NCI-H2081 treated with DMSO at 0.1 percent for 48 hours (cell line): ENCODE measurements around the gene SLC27A2.
"Not testable (repeated sequence)": the region's sequence is repeated elsewhere in the genome, so short reads cannot be mapped to it uniquely, and the experiment has no call there.

ENCODE experiments used
- DNase-seq: peaks from one replicate; lab custom pipeline; 2025; lab: John Stamatoyannopoulos, UW

Gene SLC27A2

GRCh38 chr15:50181969-50182218, at the start of gene SLC27A2:
TSS of gene SLC27A2 (plus strand) at chr15:50182196. CDS start at chr15:50182428, 232 bp downstream.
- DNase-seq, result peak; percentile 28

- not testable (repeated sequence) for DNase-seq
Observed at GRCh38 chr15:50132251-50132984, 49.6 kb upstream of the SLC27A2 start.

DNA sequence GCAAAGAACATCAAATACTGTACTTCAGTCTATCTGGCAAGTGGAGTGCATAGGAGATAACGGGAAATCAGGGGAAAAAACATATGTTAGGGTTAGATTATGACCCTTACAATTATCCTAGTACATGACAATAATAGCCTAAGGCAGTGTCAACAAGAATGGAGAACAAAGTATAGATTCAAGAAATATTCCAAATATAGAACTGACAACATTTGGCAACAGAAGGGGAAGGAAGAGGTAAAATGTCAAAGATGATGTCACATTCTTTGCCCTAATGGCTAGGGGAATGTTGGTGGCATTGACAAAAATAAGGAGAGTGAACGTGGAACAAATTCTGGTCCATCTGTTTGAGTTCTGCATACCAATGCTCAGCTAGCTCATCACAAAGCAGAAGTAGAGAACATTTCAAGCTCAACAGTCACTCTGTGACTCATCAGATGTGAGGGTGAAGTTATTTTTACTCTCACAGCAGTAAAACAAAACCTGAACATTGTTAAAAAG, 47.4 kb upstream of the SLC27A2 start:
- DNase-seq, result no peak

- no peak for DNase-seq
Observed at GRCh38 chr15:50135031-50135551, 46.9 kb upstream of the SLC27A2 start.

DNA sequence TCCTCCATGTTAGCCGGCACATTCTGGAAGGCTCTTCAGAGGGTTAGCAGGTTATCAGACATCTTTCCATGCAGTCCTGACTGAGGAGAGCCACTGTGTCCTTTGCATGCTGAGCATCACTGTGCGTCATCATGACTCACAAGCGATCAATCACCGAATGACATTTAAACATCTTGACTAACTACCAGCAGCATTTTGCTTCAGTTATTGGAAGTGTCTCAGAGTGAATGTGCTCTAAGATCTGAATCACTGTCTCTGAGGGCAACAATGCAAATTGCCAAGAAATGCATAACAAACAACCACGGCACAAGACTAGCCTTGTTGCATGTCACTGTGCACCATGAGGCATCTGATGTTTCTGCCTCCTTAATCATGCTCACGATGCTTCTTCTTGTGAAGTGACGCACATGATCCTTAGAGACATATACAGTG, 44.6 kb upstream of the SLC27A2 start:
- DNase-seq, result no peak

- DNase-seq, result no peak
Observed at GRCh38 chr15:50137893-50138292, 44.1 kb upstream of the SLC27A2 start.

DNA sequence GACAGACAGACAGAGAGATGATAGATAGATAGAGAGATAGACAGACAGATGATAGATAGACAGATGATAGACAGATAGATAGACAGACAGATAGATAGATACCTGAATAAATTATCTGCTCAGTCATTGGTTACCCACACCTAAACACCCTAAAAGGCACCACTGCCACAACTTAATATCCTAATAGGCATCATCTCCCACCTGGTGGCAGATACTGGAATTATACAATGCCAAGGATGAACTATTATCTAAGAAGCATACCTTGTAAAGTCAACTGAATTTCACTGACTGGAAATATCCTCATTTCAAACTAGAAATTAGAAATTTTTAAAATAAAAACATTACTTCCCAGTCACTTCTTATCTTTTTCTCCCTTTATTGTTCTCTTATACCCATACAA, 43.6 kb upstream of the SLC27A2 start:
- DNase-seq, result no peak

DNA sequence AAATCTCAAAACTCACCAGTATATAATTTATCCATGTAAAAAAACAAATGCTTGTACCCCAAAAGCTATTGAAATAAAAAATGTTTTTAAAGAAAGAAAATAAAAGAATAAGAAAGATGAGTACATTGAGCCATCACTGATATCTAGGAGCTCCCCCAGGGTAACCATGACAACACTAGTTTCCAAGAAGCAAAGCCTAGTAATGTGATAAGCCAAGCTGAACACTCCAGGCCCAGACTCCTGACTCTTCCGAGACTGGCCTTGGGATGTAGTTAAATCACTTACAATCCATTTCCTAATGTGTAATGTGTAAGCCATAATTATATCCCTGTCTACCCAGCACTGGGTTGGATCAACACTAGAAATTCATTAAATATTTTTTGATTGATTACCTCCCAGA, 41.9 kb upstream of the SLC27A2 start:
- DNase-seq, result no peak

DNA sequence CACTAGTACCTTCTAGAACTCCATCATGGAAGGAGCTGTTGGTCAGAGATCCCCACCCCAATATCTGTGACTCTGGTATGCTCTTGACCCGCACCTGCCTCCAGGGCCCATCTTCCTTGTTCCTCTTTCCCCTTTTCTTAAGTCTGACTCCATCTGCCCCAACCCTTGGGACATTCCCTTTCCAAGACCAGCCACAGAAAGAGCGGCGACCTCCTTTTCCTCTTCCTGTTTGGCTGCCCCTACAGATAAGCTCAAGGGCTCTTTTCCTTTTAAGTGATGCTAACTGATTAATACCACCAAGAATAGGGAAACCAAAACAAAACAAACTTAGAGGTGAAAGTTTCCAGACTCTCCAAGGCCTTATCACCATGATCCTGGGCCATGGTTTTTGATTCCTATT, 41.0 kb upstream of the SLC27A2 start:
- DNase-seq, result no peak

GRCh38 chr15:50141856-50142255, 40.1 kb upstream of the SLC27A2 start:
- DNase-seq, result no peak

DNA sequence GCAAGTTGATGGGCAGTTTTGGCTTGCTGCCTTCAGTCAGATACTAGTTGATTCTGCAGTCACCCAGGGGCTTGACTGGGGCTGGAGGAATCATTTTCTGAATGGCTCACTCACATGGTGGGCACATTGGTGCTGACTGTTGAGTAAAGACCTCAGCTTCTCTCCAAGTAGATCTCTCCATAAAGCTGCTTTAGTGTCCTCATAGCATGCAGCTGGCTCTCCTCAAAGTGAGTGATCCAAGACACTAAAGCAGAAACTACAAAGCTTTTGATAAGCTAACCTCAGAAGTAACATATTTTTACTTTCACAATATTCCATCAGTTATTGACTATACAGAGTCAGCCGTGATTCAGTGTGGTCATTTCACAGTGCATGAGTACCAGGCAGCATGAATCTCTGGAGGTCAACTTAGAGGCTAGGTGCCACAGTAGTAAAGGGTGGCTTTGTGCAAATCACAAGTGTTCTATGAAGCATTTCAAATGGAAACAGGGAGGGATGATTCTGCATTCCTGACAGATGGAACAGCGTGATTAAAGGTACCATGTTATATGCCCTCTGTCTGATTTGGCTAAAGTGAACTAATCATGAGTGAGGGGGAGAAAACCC, 38.6 kb upstream of the SLC27A2 start:
- DNase-seq, result no peak

DNA sequence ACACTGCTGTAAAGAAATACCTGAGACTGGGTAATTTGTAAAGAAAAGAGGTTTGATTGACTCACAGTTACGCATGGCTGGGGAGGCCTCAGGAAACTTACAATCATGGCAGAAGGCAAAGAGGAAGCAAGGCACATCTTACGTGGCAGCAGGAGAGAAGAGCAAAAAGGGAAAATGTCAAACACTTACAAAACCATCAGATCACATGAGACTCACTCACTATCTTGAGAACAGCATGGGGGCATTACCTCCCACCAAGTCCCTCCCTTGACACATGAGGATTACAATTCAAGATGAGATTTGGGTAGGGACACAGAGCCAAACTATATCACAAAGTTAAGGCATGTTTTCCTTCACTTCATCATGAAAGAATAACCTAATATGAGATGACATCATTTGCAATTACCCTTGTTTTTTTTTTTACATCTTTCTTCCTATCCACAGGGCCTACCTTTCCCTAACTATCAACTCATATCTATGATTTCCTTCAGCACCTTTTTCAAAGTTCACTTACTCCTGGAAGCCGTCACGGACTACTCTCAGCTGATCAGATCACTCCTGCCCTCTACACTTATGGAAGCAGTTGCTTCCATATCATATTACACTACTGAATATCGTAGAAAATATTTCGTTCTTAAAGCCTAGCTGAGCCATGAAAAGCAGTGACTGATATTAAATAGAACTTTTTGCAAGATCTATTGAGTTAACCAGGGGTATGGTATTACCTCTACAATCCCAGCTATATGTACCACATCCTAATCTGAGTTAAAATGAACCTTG, 37.5 kb upstream of the SLC27A2 start:
- DNase-seq, result no peak

- peak; percentile 36 for DNase-seq
Observed at GRCh38 chr15:50145451-50145872, 36.5 kb upstream of the SLC27A2 start.

GRCh38 chr15:50146632-50147031, 35.4 kb upstream of the SLC27A2 start:
- DNase-seq, result no peak

GRCh38 chr15:50148362-50148963, 33.5 kb upstream of the SLC27A2 start:
- DNase-seq, result no peak

GRCh38 chr15:50149090-50149489, 32.9 kb upstream of the SLC27A2 start:
- DNase-seq, result no peak

GRCh38 chr15:50150349-50150748, 31.6 kb upstream of the SLC27A2 start:
- DNase-seq, result no peak

- DNase-seq, result no peak
Observed at GRCh38 chr15:50150851-50151250, 31.1 kb upstream of the SLC27A2 start.

GRCh38 chr15:50151476-50151875, 30.5 kb upstream of the SLC27A2 start:
- DNase-seq, result no peak

- DNase-seq, result not testable (repeated sequence)
Observed at GRCh38 chr15:50158236-50158635, 23.8 kb upstream of the SLC27A2 start.

DNA sequence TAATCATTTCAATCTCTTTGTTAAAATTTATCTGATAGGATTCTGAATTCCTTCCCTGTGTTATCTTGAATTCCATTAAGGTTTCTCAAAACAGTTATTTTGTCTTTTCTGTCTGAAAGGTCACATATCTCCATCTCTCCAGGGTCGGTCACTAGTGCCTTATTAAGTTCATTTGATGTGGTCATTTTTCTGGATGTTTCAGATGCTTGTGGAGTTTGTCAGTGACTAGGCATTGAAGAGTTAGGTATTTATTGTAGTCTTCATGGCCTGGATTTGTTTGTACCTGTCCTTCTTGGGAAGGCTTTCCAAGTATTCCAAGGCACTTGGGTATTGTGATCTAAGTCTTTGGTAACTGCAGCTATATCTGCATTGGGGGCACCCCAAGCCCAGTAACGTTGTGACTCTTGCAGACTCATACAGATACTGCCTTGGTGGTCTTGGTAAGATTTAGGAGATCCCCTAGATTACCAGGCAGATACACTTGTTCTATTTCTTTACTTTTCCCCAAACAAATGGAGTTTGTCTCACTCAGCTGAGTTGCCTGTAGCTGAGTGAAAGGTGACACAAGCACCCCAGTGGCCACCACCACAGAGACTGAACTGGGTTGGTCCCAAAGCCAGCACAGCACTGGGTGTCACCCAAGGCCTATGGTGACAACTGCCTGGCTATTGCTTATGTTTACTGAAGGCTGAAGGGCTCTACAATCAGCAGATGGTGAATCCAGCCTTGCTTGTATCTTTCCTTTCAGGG, 18.9 kb upstream of the SLC27A2 start:
- no peak for DNase-seq
